ENCODE results near the gene SLC26A6. TPM values are rescaled to one million over a fixed set of nuclear protein-coding genes. Genes with fewer than 3 reads are reported as not detected.

The SLC26A6 gene
- polyA plus RNA-seq, 1 donor from 2014 or later: 23.6 TPM

GRCh38 chr3:48594417-48595049 is 40.7 kb downstream of the SLC26A6 start:
- H2AFZ ChIP-seq (ENCODE audit: low read depth, low read length): no peak overlapping the region
- no peaks in the 10 kb centered on the region for H3K9me3 ChIP-seq (ENCODE audit: low read length)
- H3K27me3 ChIP-seq (ENCODE audit: insufficient read depth, low read depth, low read length): no peaks in the 10 kb centered on the region
- no peaks in the 10 kb centered on the region for H3K79me2 ChIP-seq (replicated peaks; ENCODE audit: insufficient read depth, low read length)
- no peaks in the 10 kb centered on the region for H3K36me3 ChIP-seq (ENCODE audit: insufficient read depth, low read length)
- H4K20me1 ChIP-seq (ENCODE audit: insufficient read depth): no peaks in the 10 kb centered on the region
- no peak overlapping the region for H3K9ac ChIP-seq (ENCODE audit: low read length)
- no peak overlapping the region for H3K4me2 ChIP-seq (ENCODE audit: low read length)
- no peaks in the 10 kb centered on the region for H3K9me2 ChIP-seq (ENCODE audit: insufficient read depth, low read length)
- no peak overlapping the region for H3K4me3 ChIP-seq (ENCODE audit: low read length)
- no peaks in the 10 kb centered on the region for H3F3A ChIP-seq (ENCODE audit: insufficient read depth, low read length, poor library complexity, severe bottlenecking)
- no peak overlapping the region for H3K27ac ChIP-seq (ENCODE audit: low read length)
- TF ChIP-seq RAD21 (conservative IDR thresholded peaks at IDR 0.05) (no peak), SMC3 (conservative IDR thresholded peaks at IDR 0.05; ENCODE audit: poor library complexity) (no peak), MXI1 (conservative IDR thresholded peaks at IDR 0.05; ENCODE audit: poor library complexity, severe bottlenecking) (no peak), REST (IDR thresholded peaks at IDR 0.05; ENCODE audit: borderline replicate concordance) (no peak), EZH2 (IDR thresholded peaks at IDR 0.05; ENCODE audit: borderline replicate concordance, insufficient read depth, low read length, poor library complexity, severe bottlenecking) (no peak), EP300 (conservative IDR thresholded peaks at IDR 0.05; ENCODE audit: poor library complexity, severe bottlenecking) (no peak), CTCF (IDR thresholded peaks at IDR 0.05; ENCODE audit: poor library complexity, severe bottlenecking) (no peak), TAF1 (IDR thresholded peaks at IDR 0.05; ENCODE audit: low read depth) (no peak), POLR2AphosphoS5 (IDR thresholded peaks at IDR 0.05) (no peak)

DNA sequence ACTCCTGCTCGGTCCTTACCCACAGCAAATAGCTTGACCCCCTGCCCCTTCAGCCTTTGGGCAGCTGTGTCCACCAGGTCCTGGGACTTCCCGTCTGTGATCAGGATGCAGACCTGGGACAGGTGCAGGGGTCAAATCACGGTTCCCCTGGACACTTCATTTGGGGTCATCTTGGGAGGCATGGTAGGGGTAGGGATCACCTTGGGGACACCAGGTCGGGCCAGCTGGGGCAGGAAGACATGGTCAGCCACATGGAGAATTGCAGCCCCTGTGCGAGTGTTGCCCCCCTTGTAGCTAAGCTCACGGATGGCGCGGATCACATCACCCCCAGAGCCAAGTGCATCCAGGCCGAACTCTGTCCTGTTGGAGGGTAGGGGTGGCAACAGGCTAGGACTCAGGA is 41.9 kb downstream of the SLC26A6 start:
- Histone ChIP-seq H2AFZ (ENCODE audit: low read depth, low read length) (no peak overlapping the region), H3K27me3 (ENCODE audit: insufficient read depth, low read depth, low read length) (no peaks in the 10 kb centered on the region), H3K9me2 (ENCODE audit: insufficient read depth, low read length) (no peaks in the 10 kb centered on the region), H4K20me1 (ENCODE audit: insufficient read depth) (no peaks in the 10 kb centered on the region), H3K27ac (ENCODE audit: low read length) (no peak overlapping the region), H3K4me2 (ENCODE audit: low read length) (no peak overlapping the region), H3K9ac (ENCODE audit: low read length) (no peak overlapping the region), H3K79me2 (replicated peaks; ENCODE audit: insufficient read depth, low read length) (no peaks in the 10 kb centered on the region), H3F3A (ENCODE audit: insufficient read depth, low read length, poor library complexity, severe bottlenecking) (no peaks in the 10 kb centered on the region), H3K9me3 (ENCODE audit: low read length) (no peaks in the 10 kb centered on the region), H3K4me3 (ENCODE audit: low read length) (no peak overlapping the region), H3K36me3 (ENCODE audit: insufficient read depth, low read length) (no peaks in the 10 kb centered on the region)
- no peak for TF ChIP-seq TAF1 (IDR thresholded peaks at IDR 0.05; ENCODE audit: low read depth)
- TF ChIP-seq RAD21 (conservative IDR thresholded peaks at IDR 0.05): no peak
- TF ChIP-seq CTCF (IDR thresholded peaks at IDR 0.05; ENCODE audit: poor library complexity, severe bottlenecking): no peak
- TF ChIP-seq SMC3 (conservative IDR thresholded peaks at IDR 0.05; ENCODE audit: poor library complexity): no peak
- no peak for TF ChIP-seq EZH2 (IDR thresholded peaks at IDR 0.05; ENCODE audit: borderline replicate concordance, insufficient read depth, low read length, poor library complexity, severe bottlenecking)
- no peak for TF ChIP-seq EP300 (conservative IDR thresholded peaks at IDR 0.05; ENCODE audit: poor library complexity, severe bottlenecking)
- no peak for TF ChIP-seq MXI1 (conservative IDR thresholded peaks at IDR 0.05; ENCODE audit: poor library complexity, severe bottlenecking)
- TF ChIP-seq REST (IDR thresholded peaks at IDR 0.05; ENCODE audit: borderline replicate concordance): no peak
- TF ChIP-seq POLR2AphosphoS5 (IDR thresholded peaks at IDR 0.05): no peak
